ENCODE results near the gene CD83. TPM values are rescaled to one million over a fixed set of nuclear protein-coding genes. Genes with fewer than 3 reads are reported as not detected.

CD83 gene
- total and polyA plus RNA-seq, 4 donors: 0.35 to 4.2 (median 0.60) TPM

DNA sequence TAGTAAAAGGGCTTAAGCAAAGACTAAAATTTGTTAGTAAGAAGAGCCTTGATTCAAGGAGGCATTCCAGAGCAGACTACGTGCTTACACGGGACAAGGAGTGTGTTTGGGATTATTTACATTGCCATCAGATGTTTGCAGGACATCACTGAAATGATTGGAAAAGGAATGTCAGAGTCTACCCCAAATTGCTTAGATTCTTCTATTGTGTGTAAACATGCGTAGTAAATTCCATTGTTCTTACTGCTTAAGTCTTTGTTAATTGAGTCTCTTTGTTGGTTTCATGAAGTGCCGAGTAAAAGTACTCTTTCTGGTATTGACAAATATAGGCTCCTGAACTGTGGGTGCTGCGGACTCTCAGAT, 60.5 kb downstream of the CD83 start:
- Histone ChIP-seq H3K36me3 (ENCODE audit: control insufficient read depth in 4 of 4, insufficient read depth in 3 of 4, low read depth in 1 of 4, low read length in 3 of 4) (no peaks in the 10 kb centered on the region), H3K27me3 (ENCODE audit: control insufficient read depth in 4 of 4, insufficient read depth in 4 of 4, low read length in 3 of 4) (no peaks in the 10 kb centered on the region), H3K9ac (ENCODE audit: low read depth in 1 of 2, low read length in 2 of 2) (no peak overlapping the region), H3K27ac (ENCODE audit: low read depth in 1 of 2, low read length in 2 of 2) (no peak overlapping the region), H3K9me3 (ENCODE audit: control insufficient read depth in 4 of 4, low read length in 3 of 4) (no peaks in the 10 kb centered on the region), H3K4me3 (ENCODE audit: low read depth in 1 of 3, low read length in 3 of 3) (no peak overlapping the region), H3K4me1 (ENCODE audit: control insufficient read depth in 4 of 4, insufficient read depth in 4 of 4, low read length in 3 of 4) (peaks cover 0 to 2% (median 0%) of the 10 kb centered on the region in 4 donors)
- TF ChIP-seq, protein P1, sequence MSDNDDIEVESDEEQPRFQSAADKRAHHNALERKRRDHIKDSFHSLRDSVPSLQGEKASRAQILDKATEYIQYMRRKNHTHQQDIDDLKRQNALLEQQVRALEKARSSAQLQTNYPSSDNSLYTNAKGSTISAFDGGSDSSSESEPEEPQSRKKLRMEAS (IDR thresholded peaks at IDR 0.05): no peak
- TF ChIP-seq, protein P2, sequence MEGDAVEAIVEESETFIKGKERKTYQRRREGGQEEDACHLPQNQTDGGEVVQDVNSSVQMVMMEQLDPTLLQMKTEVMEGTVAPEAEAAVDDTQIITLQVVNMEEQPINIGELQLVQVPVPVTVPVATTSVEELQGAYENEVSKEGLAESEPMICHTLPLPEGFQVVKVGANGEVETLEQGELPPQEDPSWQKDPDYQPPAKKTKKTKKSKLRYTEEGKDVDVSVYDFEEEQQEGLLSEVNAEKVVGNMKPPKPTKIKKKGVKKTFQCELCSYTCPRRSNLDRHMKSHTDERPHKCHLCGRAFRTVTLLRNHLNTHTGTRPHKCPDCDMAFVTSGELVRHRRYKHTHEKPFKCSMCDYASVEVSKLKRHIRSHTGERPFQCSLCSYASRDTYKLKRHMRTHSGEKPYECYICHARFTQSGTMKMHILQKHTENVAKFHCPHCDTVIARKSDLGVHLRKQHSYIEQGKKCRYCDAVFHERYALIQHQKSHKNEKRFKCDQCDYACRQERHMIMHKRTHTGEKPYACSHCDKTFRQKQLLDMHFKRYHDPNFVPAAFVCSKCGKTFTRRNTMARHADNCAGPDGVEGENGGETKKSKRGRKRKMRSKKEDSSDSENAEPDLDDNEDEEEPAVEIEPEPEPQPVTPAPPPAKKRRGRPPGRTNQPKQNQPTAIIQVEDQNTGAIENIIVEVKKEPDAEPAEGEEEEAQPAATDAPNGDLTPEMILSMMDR (IDR thresholded peaks at IDR 0.05; ENCODE audit: low read depth, low read length, missing input control): no peak
- DNase-seq (ENCODE audit: low spot score): no peak
- 77% methylated on average over 5 of the region's 5 CpGs for WGBS

DNA sequence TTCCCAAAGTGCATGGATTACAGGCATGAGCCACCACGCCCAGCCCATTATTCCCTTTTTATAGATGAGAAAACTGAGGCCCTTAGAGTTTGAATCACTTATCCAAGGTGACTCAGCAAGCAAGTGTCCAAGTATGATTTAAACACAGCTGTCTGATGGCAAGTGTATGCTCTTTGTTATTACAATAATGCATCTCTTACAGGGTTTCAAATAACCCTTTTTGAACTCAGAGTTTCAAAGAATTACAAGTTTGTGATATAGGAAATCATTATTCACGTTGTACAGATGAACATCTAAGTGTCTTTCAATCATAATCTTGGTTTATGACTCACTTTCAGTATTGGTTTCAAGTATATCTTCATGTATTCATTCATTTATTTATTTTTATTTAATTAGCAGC, 63.0 kb downstream of the CD83 start:
- Histone ChIP-seq H3K4me1 (ENCODE audit: control insufficient read depth in 4 of 4, insufficient read depth in 4 of 4, low read length in 3 of 4) (no peaks in the 10 kb centered on the region), H3K4me3 (ENCODE audit: low read depth in 1 of 3, low read length in 3 of 3) (no peak overlapping the region), H3K9me3 (ENCODE audit: control insufficient read depth in 4 of 4, low read length in 3 of 4) (peaks cover 0 to 3% (median 0%) of the 10 kb centered on the region in 4 donors), H3K9ac (ENCODE audit: low read depth in 1 of 2, low read length in 2 of 2) (no peak overlapping the region), H3K27me3 (ENCODE audit: control insufficient read depth in 4 of 4, insufficient read depth in 4 of 4, low read length in 3 of 4) (no peaks in the 10 kb centered on the region), H3K36me3 (ENCODE audit: control insufficient read depth in 4 of 4, insufficient read depth in 3 of 4, low read depth in 1 of 4, low read length in 3 of 4) (no peaks in the 10 kb centered on the region), H3K27ac (ENCODE audit: low read depth in 1 of 2, low read length in 2 of 2) (no peak overlapping the region)
- TF ChIP-seq, protein P3, sequence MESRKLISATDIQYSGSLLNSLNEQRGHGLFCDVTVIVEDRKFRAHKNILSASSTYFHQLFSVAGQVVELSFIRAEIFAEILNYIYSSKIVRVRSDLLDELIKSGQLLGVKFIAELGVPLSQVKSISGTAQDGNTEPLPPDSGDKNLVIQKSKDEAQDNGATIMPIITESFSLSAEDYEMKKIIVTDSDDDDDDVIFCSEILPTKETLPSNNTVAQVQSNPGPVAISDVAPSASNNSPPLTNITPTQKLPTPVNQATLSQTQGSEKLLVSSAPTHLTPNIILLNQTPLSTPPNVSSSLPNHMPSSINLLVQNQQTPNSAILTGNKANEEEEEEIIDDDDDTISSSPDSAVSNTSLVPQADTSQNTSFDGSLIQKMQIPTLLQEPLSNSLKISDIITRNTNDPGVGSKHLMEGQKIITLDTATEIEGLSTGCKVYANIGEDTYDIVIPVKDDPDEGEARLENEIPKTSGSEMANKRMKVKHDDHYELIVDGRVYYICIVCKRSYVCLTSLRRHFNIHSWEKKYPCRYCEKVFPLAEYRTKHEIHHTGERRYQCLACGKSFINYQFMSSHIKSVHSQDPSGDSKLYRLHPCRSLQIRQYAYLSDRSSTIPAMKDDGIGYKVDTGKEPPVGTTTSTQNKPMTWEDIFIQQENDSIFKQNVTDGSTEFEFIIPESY (IDR thresholded peaks at IDR 0.05): no peak
- WGBS: 73% methylated on average over 2 of the region's 2 CpGs
- no peak for DNase-seq (ENCODE audit: low spot score)

DNA sequence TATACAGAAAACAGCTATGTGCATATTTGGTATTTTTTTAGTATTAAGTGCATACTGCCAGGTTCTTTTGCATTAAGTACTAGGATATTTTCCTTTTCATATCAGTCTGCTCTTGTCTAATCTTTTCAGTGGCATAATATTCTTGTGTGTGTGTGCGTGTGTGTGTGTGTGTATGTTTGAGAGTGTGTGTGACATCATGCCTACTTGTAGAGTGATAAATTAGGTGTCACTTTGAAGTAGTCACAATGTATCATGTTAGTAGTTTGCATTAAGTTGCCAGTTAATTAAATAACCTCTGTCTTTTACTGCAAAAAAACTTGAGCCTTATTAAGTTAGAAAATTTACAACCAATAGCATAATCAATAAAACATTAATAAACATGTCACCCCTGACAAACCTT, 65.3 kb downstream of the CD83 start:
- H3K9ac ChIP-seq (ENCODE audit: low read depth in 1 of 2, low read length in 2 of 2): no peak overlapping the region
- H3K4me1 ChIP-seq (ENCODE audit: control insufficient read depth in 4 of 4, insufficient read depth in 4 of 4, low read length in 3 of 4): no peaks in the 10 kb centered on the region
- TF ChIP-seq, protein P3 (IDR thresholded peaks at IDR 0.05): no peak
- TF ChIP-seq, protein P4, sequence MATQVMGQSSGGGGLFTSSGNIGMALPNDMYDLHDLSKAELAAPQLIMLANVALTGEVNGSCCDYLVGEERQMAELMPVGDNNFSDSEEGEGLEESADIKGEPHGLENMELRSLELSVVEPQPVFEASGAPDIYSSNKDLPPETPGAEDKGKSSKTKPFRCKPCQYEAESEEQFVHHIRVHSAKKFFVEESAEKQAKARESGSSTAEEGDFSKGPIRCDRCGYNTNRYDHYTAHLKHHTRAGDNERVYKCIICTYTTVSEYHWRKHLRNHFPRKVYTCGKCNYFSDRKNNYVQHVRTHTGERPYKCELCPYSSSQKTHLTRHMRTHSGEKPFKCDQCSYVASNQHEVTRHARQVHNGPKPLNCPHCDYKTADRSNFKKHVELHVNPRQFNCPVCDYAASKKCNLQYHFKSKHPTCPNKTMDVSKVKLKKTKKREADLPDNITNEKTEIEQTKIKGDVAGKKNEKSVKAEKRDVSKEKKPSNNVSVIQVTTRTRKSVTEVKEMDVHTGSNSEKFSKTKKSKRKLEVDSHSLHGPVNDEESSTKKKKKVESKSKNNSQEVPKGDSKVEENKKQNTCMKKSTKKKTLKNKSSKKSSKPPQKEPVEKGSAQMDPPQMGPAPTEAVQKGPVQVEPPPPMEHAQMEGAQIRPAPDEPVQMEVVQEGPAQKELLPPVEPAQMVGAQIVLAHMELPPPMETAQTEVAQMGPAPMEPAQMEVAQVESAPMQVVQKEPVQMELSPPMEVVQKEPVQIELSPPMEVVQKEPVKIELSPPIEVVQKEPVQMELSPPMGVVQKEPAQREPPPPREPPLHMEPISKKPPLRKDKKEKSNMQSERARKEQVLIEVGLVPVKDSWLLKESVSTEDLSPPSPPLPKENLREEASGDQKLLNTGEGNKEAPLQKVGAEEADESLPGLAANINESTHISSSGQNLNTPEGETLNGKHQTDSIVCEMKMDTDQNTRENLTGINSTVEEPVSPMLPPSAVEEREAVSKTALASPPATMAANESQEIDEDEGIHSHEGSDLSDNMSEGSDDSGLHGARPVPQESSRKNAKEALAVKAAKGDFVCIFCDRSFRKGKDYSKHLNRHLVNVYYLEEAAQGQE (IDR thresholded peaks at IDR 0.05): no peak
- TF ChIP-seq, protein P2 (IDR thresholded peaks at IDR 0.05; ENCODE audit: low read depth, low read length, missing input control): no peak
- TF ChIP-seq HNF4A (conservative IDR thresholded peaks at IDR 0.05): no peak
- no peak for TF ChIP-seq JUND (IDR thresholded peaks at IDR 0.05)
- no peak for TF ChIP-seq HNF4G (IDR thresholded peaks at IDR 0.05)
- TF ChIP-seq RAD21 (IDR thresholded peaks at IDR 0.05): no peak
- no peak for TF ChIP-seq SP1 (IDR thresholded peaks at IDR 0.05)
- no peak for TF ChIP-seq RXRA (IDR thresholded peaks at IDR 0.05)
- TF ChIP-seq EGR1 (IDR thresholded peaks at IDR 0.05; ENCODE audit: low read depth in 2 of 2): no peak
- TF ChIP-seq, protein P1 (IDR thresholded peaks at IDR 0.05): no peak
- H3K27ac ChIP-seq (ENCODE audit: low read depth in 1 of 2, low read length in 2 of 2): no peak overlapping the region
- no peak for DNase-seq (ENCODE audit: low spot score)
- H3K9me3 ChIP-seq (ENCODE audit: control insufficient read depth in 4 of 4, low read length in 3 of 4): peaks cover 0 to 3% (median 0%) of the 10 kb centered on the region in 4 donors
- 64% methylated on average over 1 of the region's 1 CpG for WGBS
- H3K4me3 ChIP-seq (ENCODE audit: low read depth in 1 of 3, low read length in 3 of 3): no peak overlapping the region
- peaks cover 0 to 4% (median 0%) of the 10 kb centered on the region in 4 donors for H3K27me3 ChIP-seq (ENCODE audit: control insufficient read depth in 4 of 4, insufficient read depth in 4 of 4, low read length in 3 of 4)
- H3K36me3 ChIP-seq (ENCODE audit: control insufficient read depth in 4 of 4, insufficient read depth in 3 of 4, low read depth in 1 of 4, low read length in 3 of 4): no peaks in the 10 kb centered on the region

Data from liver (tissue), 9 donors.